ENCODE measurements around the gene DNAH9. TPM values are rescaled to one million over a fixed set of nuclear protein-coding genes. Genes with fewer than 3 reads are reported as not detected.

The DNAH9 gene
- total RNA-seq, 1 donor from 2014 or later, result 0.41 TPM

- no peak overlapping the region for H3K27ac ChIP-seq
- intact Hi-C loops (cut with DNase I), result no loop called here
- no peak for DNase-seq
- ATAC-seq, result peak; percentile 26
- no peak overlapping the region for H3K4me3 ChIP-seq
- H3K36me3 ChIP-seq, result no peaks in the 10 kb centered on the region
- no peaks in the 10 kb centered on the region for H3K4me1 ChIP-seq
- no peaks in the 10 kb centered on the region for H3K27me3 ChIP-seq
- H3K9me3 ChIP-seq, result no peaks in the 10 kb centered on the region
- TF ChIP-seq CTCF (IDR thresholded peaks at IDR 0.05), result no peak
Measured at GRCh38 chr17:11719203-11719602, 120.9 kb downstream of the DNAH9 start.

- intact Hi-C loops (cut with DNase I), result loop anchor here (10.0 kb wide), 1 partner anchor 385 kb away; no protein-coding TSS in a partner anchor
- ATAC-seq (peak; percentile 74), DNase-seq (no peak)
- Histone ChIP-seq H3K36me3 (no peaks in the 10 kb centered on the region), H3K4me3 (no peak overlapping the region), H3K9me3 (no peaks in the 10 kb centered on the region), H3K27me3 (no peaks in the 10 kb centered on the region), H3K27ac (no peak overlapping the region), H3K4me1 (no peaks in the 10 kb centered on the region)
- TF ChIP-seq CTCF (IDR thresholded peaks at IDR 0.05), result no peak
Measured at GRCh38 chr17:11719856-11720255, 121.6 kb downstream of the DNAH9 start.

GRCh38 chr17:11720816-11721215 is 122.5 kb downstream of the DNAH9 start:
- intact Hi-C loops (cut with DNase I), result loop anchor here (10.0 kb wide), 1 partner anchor 386 kb away; no protein-coding TSS in a partner anchor
- DNase-seq (no peak), ATAC-seq (no peak)
- H3K36me3 ChIP-seq, result no peaks in the 10 kb centered on the region
- H3K27ac ChIP-seq, result no peak overlapping the region
- no peak for TF ChIP-seq CTCF (IDR thresholded peaks at IDR 0.05)
- H3K9me3 ChIP-seq, result no peaks in the 10 kb centered on the region
- no peaks in the 10 kb centered on the region for H3K27me3 ChIP-seq
- no peaks in the 10 kb centered on the region for H3K4me1 ChIP-seq
- no peak overlapping the region for H3K4me3 ChIP-seq

- DNase-seq (no peak), ATAC-seq (no peak)
- intact Hi-C loops (cut with DNase I), result no loop called here
- H3K36me3 ChIP-seq, result no peaks in the 10 kb centered on the region
- no peaks in the 10 kb centered on the region for H3K27me3 ChIP-seq
- no peak overlapping the region for H3K4me3 ChIP-seq
- no peaks in the 10 kb centered on the region for H3K4me1 ChIP-seq
- H3K9me3 ChIP-seq, result no peaks in the 10 kb centered on the region
- H3K27ac ChIP-seq, result no peak overlapping the region
- TF ChIP-seq CTCF (IDR thresholded peaks at IDR 0.05), result no peak
Measured at GRCh38 chr17:11730747-11731146, 132.5 kb downstream of the DNAH9 start.

GRCh38 chr17:11736613-11737312 is 138.5 kb downstream of the DNAH9 start:
- no peak for ATAC-seq
- no peak for TF ChIP-seq CTCF (IDR thresholded peaks at IDR 0.05)
- intact Hi-C loops (cut with DNase I), result no loop called here

More at GRCh38 chr17:11736613-11737312, 138.5 kb downstream of the DNAH9 start:
- no peak for DNase-seq
- Histone ChIP-seq H3K36me3 (no peaks in the 10 kb centered on the region), H3K4me1 (no peaks in the 10 kb centered on the region), H3K27ac (no peak overlapping the region), H3K9me3 (no peaks in the 10 kb centered on the region), H3K27me3 (no peaks in the 10 kb centered on the region), H3K4me3 (no peak overlapping the region)
